Occipital lobe (tissue), 2 donors: Measurements from ENCODE around the gene ETV4. TPM values are rescaled to one million over a fixed set of nuclear protein-coding genes. Genes with fewer than 3 reads are reported as not detected.

ENCODE experiments used
- DNase-seq: peaks from one replicate; lab custom pipeline; 2025; lab: John Stamatoyannopoulos, UW
- total RNA-seq: library from RNA; depleted of rRNA; stranded (reverse); fragments of >200 nt; gene quantifications from one replicate; pipeline ENCODE4 v1.2.3, GENCODE V29; 2014

The ETV4 gene
- total RNA-seq, 1 donor from 2014 or later, result 1.4 TPM

DNA sequence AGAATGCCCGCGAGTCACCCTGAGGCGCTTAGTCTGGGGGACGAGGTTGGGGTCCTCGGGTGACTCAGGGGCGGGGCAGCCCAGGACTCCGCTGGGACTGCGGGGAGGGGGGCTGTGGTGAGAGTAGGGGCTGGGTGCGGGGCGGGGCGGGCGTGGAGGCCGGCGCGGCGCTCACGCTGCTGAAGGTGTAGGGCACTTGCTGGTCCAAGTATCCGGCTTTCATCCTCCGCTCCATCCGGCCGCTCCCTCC lies 832 bp downstream of the ETV4 start:
- no peak for DNase-seq

- no peak for DNase-seq
Observed at GRCh38 chr17:43543771-43544575, 2.2 kb downstream of the ETV4 start.

GRCh38 chr17:43543300-43543699 lies 2.8 kb downstream of the ETV4 start:
- no peak for DNase-seq

- no peak for DNase-seq
Observed at GRCh38 chr17:43542859-43543258, 3.3 kb downstream of the ETV4 start.

DNA sequence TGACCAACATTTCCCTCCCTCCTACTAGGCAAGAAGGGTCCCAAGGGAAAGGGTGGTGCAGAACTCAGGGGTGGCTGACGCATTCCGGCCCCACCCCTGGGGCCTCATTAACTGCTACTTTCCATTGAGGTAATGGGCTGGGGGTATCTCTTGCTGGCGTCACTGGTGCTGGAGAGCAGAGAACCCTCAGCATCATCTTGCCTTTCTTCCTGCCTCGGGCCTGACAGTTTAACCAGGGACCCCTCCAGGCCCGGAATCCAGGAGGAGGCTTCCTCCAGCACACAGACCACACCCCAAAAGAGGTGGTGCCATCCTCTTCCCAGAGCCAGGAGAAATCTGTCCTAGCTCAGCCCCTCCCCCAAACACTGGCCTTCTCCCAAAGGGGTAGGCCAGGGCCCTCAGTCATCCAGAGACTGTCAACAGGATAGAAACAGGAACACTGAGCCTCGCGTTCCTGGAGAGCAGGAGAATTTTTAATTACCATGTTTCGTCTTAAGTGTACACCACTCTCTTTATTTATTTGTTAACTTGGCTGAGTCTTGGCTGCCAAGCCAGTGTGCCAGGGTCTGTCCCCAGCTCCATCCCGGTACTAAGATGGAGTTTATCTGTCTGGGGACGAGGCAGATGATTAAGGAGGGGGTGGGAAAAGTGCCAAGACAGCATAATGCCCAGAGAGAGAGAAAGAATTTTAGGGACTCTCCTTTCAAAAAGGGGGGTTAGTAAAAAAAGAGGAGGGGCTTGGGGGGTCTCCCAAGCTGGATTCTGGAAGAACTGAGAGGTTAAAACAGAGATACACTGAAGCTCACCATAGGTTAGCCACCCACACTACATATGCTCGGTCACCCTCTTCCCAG lies 5.1 kb downstream of the ETV4 start:
- no peak for DNase-seq

DNA sequence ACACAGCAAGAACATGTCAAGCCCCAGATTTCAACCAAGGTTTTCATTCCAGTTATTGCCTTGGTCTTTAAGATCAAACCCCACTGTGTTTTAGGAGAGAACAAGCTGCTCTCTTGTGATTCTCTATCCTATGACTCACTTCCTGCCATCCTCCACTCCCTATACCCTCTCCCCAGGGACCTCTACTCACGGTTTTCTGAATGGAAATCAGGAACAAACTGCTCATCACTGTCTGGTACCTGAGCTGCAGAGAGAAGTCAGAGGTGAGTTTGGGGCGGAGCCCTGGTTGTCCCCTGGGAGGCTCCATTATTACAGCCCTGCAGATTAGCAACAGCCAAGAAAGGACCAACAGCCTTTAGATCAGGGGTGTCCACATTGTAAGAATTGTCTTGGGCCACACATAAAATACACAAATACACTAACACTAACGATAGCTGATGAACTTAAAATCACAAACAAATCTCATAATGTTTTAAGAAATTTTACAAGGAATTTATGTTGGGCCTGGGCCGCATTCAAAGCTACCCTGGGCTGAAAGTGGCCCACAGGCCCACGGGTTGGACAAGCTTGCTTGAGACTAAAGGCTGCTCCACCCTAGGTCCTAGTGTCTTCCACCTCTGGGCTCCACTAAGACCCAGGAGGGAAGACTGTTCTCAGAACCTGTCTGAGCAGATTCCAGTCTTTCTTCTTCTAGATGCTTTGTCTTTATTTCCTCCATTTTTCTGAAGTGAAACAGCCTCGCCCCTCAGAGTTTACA lies 9.7 kb downstream of the ETV4 start:
- no peak for DNase-seq

GRCh38 chr17:43534909-43535308 lies 11.2 kb downstream of the ETV4 start:
- DNase-seq, result no peak

DNA sequence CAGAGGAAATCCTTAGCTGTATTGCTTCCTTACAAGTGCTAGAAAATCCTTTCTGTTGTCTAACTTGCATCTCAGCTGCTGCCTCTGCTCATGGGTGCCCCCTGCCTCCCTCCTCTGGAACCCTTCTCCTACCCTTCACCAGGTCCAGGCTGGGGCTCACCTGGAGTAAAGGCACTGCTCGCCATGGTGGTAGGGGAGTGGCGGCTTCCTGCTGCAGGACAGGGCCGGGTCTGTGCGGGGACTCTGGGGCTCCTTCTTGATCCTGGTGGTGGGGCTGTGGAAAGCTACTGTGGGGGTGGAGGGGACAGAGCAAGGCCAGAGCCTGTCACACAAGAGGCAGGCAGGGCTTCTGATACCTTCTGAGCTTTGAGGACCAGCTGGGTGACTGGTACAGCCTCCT lies 12.4 kb downstream of the ETV4 start:
- DNase-seq, result no peak

GRCh38 chr17:43532581-43532980 lies 13.6 kb downstream of the ETV4 start:
- no peak for DNase-seq

GRCh38 chr17:43531955-43532354 lies 14.2 kb downstream of the ETV4 start:
- no peak for DNase-seq

- no peak for DNase-seq
Observed at GRCh38 chr17:43531082-43531378, 15.1 kb downstream of the ETV4 start.

DNA sequence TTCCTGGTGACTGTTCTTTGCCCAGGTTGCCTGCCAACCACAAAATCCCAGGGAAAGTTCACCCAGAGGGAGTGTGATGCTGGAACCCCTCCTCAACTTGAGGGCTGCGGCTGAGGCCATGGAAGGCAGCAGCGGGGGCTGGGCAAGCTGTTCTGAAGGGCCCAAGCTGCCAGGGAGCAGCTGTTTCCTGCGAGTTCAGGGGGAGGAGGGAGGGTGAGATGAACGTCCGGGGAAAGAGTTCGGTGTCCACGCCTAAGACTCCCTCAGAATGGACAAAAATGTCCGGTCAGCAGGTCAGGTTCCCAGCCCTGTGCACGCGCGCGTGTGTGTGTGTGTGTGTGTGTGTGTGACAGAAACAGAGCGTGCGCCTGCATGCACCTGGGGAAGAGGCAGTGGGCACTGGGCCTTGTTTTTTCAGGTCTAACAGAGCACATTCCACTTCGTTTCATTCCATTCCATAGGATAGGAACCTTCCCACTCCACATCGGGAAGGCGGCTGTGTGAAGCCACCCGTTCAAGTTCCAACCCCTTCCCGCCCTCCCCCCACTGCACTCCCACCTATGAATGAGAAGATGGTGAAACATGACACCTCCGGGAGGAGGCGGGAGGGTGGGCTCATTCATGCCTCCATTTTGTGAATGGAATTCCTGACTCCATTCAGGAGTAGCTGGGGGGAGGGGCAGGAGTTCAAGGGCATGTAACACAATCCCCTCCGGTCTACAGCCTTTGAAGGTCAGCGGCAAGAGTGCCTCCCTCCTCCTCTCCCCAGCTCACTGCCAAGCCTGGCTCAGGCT lies 15.7 kb downstream of the ETV4 start:
- DNase-seq, result no peak

DNA sequence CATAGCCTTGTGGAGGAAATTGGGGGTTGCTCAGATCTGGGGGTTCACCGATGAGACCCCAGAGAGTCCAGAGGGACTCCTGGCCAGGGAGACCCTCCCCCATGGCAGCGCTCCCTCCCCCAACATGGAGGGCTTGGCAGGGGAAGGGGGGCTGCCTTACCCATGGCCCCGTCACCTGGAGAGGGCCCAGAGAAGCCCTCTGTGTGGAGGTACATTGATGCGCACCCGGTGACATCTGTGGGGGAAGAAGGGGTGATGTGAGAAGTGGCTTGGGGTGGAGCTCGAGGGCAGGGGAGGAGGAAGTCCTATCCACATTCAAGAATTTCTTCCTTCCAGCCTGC lies 16.2 kb downstream of the ETV4 start:
- DNase-seq, result no peak

GRCh38 chr17:43528988-43529814 lies 16.9 kb downstream of the ETV4 start:
- no peak for DNase-seq

GRCh38 chr17:43528319-43528987 lies 17.7 kb downstream of the ETV4 start:
- no peak for DNase-seq

DNA sequence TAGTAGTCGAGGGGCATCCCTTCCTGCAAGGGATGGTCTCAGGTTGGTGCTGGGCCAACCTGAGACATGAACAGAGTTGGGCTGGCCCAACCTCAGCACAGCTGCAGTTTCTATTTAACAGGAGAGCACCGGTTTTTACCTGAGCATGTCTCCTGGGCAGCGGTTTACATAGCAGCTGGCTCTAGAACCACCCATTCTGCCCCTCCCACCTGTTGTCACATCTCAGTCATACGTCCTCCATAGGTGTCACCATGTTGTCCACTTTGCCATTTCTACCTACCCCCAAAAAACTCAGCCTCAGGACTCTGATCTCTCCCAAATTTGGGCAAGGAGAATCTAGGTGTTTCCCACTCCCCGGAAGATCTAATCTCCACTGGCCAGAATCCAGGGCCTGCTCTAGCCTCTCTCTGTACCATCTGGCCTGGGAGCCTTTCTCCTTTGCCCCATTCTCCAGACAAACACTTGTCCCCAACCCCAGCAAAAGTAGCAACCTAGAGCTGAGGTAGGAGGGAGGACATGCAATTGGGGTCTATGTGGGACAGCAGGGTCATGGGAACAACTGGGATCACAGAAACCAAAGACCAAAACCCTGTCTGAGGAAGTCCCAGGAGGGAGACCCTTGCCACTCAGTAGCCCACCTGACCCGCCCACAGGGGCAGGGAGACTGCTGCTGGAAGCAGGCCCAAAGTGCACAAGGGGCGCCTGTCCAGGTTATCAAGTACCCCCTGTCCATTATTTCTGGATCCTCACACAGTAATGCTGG lies 19.1 kb downstream of the ETV4 start:
- DNase-seq, result no peak

DNA sequence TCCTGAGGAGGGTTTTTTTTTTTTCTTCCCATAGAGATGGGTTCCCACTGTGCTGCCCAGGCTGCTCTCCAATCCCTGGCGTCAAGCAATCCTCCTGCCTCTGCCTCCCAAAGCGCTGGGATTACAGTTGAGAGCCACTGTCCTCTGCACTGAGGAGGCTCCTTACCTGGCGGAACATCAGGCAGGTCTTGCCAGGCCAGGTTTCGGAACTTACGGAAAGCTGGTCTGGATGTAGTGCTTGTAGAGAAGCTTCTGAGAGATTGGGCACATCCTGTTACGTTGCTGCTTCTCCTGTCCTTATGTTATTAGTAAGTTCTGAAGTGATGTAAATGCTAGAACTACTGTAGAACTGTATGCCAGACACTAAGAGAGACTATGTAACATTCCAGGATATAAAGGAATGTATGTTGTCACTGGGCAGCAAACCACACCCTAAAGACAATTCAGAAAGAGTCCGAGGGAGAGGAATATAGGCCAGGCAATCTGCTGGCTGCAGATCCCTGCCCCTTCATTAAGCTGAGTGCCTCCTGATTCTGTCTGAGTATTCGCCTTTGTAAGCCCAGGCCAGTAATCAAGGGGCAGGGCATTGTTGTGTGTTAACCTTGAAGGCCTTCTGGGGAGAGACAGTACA lies 21.1 kb downstream of the ETV4 start:
- no peak for DNase-seq

GRCh38 chr17:43521389-43521788 lies 24.8 kb downstream of the ETV4 start:
- no peak for DNase-seq
